GM18907 (cell line): ENCODE measurements around the gene SEPTIN3.

Experiments used
- ATAC-seq: cut with Tn5 transposase; IDR thresholded peaks from one replicate; pipeline ENCODE4 v1.9.1; 2021; ENCODE audit warnings: mild to moderate bottlenecking, moderate library complexity; ENCODE audit not compliant: unreplicated experiment

The SEPTIN3 gene

DNA sequence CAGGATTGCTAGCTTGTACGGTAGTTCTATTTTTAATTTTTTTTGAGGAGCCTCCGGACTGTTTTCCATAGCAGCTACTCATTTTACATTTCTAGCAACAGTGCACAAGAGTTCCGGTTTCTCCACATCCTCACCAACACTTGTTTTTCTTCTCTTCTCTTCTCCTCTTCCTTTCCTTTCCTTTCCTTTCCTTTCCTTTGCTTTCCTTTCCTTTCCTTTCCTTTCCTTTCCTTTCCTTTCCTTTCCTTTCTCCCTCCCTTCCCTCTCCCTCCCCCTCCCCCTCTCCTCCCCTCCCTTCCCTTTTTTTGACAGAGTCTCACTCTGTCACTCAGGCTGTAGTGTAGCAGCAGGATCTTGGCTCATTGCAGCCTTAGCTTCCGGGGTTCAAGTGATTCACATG, 38.7 kb downstream of the SEPTIN3 start:
- no peak for ATAC-seq

DNA sequence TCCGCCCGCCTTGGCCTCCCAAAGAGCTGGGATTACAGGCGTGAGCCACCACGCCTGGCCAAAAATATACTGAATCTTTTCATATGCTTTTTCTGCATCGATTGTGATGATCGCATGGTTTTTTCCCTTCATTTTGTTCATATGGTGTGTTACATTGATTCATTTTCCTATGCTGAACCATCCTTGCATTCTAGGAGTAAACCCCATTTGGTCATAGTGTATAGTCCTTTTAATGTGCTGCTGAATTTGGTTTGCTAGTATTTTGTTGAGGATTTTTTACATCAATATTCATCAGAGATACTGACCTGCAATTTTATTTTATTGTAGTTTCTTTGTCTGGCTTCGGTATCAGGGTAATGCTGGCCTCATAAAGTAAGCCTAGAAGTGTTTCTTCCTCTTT, 41.5 kb downstream of the SEPTIN3 start:
- ATAC-seq: no peak

DNA sequence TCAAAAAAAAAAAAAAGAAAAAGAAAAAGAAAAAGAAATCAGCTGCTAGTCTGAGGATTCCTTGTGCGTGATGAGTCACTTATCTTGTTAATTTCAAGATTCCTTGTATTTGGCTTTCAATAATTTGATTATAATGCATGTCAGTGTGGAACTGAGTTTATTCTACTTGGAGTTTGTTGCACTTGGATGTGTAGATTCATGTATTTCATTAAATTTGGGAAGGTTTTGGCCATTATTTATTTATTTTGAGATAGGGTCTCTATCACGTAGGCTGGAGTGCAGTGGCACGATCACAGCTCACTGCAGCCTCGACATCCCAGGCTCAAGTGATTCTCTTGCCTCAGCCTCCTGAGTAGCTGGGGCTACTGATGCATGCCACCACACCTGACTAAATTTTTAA, 44.1 kb downstream of the SEPTIN3 start:
- ATAC-seq: no peak

DNA sequence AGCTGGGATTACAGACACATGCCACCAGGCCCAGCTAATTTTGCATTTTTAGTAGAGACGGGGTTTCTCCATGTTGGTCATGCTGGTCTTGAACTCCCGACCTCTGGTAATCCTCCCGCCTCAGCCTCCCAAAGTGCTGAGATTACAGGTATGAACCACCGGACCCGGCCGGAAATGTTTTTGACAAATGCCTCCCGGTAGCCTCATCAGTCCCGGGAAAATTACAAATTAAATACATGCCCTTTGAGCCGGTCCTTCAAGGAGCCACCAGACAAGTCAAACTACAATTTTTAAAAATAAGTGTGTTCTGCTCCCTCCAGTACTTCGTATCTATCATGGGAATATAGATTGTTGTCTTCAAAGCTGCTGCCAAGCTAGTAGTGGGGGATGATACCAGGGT, 46.9 kb downstream of the SEPTIN3 start:
- ATAC-seq: no peak

DNA sequence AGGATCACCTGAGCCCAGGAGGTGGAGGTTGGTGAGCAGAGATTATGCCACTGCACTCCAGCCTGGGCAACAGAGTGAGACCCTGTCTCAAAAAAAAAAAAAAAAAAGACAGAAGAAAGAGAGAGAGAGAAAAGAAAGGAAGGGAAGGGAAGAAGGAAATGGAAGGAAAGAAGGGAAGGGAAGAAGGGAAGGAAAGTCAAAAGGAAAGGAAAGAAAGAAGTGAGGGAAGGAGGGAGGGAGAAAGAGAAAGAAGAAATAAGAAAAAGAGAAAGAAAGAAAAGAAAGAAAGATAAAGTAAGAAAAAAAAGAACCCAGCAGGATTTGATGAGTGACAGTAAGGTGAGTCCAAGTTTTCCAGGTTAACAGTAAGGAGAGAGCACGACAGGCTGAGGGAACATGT, 49.0 kb downstream of the SEPTIN3 start:
- no peak for ATAC-seq
